GM18868 (cell line): Measurements from ENCODE around the gene SLC12A5.

Source experiments
- ATAC-seq: cut with Tn5 transposase; IDR thresholded peaks from one replicate; pipeline ENCODE4 v1.9.1; 2021; ENCODE audit warnings: mild to moderate bottlenecking, moderate library complexity; ENCODE audit not compliant: unreplicated experiment

The SLC12A5 gene

DNA sequence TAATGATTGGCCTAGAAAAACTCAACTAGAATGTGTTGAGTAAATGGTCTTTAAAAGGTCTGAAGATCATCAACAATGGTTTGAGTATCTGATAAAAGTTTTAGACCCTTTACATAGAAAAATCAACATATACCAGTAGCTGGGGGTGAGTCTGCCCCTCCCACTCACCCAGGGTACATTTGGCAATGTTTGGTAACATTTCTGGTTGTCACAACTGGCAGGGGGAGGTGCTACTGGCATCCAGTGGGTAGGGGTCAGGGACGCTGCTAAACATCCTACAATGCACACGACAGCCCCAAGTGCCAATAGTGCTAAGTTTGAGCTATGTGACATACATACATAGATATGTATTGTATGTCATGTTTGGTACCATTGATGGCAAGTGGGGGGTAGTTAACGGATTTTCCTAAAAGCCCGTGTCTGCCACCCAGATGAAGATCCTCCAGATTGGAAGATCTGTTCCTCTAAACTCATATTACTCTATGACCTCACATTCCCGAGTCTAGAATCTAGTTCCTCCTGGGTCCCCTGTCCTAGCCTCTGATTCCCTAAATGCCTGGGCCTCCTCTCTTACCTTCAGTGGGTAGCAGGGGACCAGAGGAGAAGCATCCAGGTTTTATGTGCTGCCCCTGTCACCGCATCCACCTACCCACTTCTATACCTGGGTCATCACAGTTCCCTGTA is 22.9 kb upstream of the SLC12A5 start:
- no peak for ATAC-seq

DNA sequence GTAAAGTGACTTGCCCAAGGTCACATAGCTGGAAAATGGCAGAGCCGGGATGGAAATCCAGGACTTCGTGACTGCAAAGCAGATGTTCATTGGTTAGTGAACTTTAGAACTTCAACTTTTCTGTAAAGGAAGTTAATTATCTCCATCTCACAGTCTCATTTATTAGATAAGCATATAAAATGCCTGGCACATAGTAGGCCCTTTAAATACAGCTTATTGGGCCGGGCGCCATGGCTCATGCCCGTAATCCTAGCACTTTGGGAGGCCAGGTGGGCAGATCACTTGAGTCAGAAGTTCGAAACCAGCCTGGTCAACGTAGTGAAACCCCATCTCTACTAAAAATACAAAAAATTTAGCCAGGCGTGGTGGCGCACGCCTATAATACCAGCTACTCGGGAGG is 22.1 kb upstream of the SLC12A5 start:
- ATAC-seq, result no peak

DNA sequence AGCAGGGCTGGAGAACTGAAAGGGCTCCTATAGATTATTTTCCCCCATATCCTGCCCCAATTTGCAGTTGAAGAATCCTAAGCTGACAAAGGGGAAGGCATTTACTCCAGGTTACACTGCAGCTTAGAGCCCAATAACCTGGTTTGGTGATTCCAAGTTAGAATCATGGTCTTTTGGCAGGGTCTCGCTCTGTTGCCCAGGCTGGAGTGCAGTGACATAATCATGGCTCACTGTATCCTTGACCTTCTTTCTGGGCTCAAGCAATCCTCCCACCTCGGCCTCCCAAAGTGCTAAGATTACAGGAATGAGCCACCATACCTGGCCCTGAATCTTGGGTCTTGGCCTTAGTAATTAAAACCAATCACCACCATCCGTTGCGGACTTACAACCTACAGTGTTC is 21.3 kb upstream of the SLC12A5 start:
- no peak for ATAC-seq

DNA sequence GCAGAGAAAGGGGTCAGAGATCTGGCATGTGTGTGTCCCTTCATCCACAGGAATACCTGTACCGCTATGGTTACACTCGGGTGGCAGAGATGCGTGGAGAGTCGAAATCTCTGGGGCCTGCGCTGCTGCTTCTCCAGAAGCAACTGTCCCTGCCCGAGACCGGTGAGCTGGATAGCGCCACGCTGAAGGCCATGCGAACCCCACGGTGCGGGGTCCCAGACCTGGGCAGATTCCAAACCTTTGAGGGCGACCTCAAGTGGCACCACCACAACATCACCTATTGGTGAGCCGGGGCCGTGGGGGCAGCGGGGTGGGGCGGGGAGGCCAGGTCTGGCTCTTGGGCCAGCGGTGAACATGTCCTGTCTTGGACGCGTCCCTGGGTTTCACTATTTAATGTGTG is 19.2 kb upstream of the SLC12A5 start:
- no peak for ATAC-seq

GRCh38 chr20:46010491-46011391 is 18.3 kb upstream of the SLC12A5 start:
- no peak for ATAC-seq

DNA sequence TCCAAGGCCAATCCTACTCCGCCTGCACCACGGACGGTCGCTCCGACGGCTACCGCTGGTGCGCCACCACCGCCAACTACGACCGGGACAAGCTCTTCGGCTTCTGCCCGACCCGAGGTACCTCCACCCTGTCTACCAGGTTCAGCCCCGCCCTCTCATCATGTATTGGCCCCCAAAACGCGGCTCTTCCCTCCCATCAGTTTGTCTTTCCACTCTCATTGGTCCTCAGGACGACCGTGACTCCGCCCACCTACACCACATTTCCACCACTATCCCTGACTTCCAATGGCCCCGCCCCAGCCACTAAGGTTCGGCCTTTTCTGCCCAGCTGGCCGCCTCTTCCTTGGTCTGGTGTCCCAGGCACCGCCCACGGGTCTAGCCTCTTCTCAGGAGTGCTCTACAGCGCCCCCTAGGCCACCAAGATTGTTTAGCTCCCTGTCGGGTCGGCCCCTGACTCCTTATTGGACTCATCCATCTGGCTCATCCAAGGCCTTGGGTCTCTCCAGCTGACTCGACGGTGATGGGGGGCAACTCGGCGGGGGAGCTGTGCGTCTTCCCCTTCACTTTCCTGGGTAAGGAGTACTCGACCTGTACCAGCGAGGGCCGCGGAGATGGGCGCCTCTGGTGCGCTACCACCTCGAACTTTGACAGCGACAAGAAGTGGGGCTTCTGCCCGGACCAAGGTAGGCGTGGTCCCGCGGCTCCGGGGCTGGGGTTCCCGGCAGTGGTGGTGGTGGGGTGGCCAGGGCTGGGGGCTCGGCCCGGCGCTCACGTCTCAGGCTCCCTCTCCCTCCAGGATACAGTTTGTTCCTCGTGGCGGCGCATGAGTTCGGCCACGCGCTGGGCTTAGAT is 17.2 kb upstream of the SLC12A5 start:
- no peak for ATAC-seq

DNA sequence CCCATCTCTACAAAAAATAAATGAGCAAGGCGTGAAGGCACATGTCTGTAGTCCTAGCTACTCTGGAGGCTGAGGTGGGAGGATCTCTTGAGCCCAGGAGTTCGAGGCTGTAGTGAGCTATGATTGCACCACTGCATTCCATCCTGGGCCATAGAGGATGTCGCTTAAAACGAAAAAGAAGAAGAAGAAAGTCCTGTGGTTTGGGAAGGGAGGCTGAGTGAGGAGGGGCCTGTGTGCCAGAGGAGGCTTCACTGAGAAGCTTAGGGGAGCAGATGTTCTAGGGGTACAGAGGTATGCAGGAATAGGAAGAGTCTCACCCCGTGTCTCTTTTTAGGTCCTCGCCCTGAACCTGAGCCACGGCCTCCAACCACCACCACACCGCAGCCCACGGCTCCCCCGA is 16.1 kb upstream of the SLC12A5 start:
- no peak for ATAC-seq

DNA sequence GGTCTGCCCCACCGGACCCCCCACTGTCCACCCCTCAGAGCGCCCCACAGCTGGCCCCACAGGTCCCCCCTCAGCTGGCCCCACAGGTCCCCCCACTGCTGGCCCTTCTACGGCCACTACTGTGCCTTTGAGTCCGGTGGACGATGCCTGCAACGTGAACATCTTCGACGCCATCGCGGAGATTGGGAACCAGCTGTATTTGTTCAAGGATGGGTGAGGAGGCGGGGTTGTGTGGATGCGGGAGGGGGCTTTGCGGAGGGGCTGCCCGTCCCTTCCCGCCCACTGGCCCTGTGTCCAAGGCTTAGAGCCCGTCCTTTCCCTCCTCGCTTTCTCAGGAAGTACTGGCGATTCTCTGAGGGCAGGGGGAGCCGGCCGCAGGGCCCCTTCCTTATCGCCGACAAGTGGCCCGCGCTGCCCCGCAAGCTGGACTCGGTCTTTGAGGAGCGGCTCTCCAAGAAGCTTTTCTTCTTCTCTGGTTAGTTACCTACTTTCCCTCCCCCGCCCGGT is 15.6 kb upstream of the SLC12A5 start:
- ATAC-seq, result no peak

GRCh38 chr20:46013829-46014516 is 15.0 kb upstream of the SLC12A5 start:
- peak; percentile 74 for ATAC-seq

- ATAC-seq, result no peak
Observed at GRCh38 chr20:46014517-46015396, 14.3 kb upstream of the SLC12A5 start.

- ATAC-seq, result no peak
Observed at GRCh38 chr20:46017272-46017671, 11.7 kb upstream of the SLC12A5 start.

- no peak for ATAC-seq
Observed at GRCh38 chr20:46018112-46018511, 10.9 kb upstream of the SLC12A5 start.

GRCh38 chr20:46018611-46019010 is 10.4 kb upstream of the SLC12A5 start:
- no peak for ATAC-seq

DNA sequence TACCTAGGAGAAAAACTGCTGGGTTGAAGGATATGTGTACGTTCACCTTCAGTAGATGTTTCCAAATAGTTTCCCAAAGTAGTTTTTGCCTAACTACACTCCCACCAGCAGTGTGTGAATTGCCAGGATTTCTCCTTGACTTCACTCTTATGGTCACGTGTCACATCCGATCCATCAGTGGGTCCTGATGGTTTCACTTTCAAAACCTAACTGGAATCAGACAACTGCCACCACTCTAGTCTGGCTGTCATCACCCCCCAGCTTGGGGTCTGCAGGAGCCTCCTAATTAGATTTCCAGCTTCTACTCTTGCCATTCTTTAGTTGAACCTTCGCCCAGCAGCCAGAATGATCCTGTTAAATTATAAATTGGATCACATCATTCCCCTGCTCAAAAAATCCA is 8.5 kb upstream of the SLC12A5 start:
- ATAC-seq, result no peak

- no peak for ATAC-seq
Observed at GRCh38 chr20:46021361-46022359, 7.4 kb upstream of the SLC12A5 start.

GRCh38 chr20:46022411-46023147 is 6.4 kb upstream of the SLC12A5 start:
- ATAC-seq, result no peak

GRCh38 chr20:46023148-46023484 is 5.9 kb upstream of the SLC12A5 start:
- no peak for ATAC-seq

DNA sequence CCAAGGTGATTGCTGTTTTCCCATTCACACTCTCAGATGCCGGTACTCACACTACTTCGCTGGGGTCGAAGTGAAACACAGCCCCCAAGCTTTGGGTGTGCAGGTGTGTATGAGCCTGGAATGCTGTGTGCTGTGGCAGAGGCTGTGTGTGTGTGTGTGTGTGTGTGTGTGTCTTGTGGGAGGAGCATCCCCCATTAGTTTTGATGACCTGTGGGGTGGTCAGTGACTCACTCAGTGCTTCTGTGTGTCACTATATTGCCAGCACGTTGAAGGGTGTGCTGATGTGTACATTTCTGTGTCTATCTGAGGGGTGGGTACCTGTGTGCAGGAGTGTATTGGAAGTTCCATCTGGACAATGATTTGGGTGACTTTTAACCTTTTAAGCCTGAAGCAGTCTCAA is 5.0 kb upstream of the SLC12A5 start:
- no peak for ATAC-seq
